Endothelial cell of umbilical vein (primary cell): ENCODE results near the gene TENT5C. TPM values are rescaled to one million over a fixed set of nuclear protein-coding genes. Genes with fewer than 3 reads are reported as not detected.

Experiments used
- BruUV-seq: library from RNA; stranded (reverse); fragments of 400-500 nt; replicated peaks from 2 replicates; lab custom pipeline; 2021; lab: Mats Ljungman, UMichigan
- CTCF ChIA-PET: fragments of 300-600, 350-600 bp; sonication (Branson Sonifier 250); formaldehyde crosslinking; loops from one replicate; lab custom pipeline; 2021; ENCODE audit warnings: antibody characterized with exemption, inconsistent platforms; lab: Charles Lee
- POLR2A ChIA-PET: fragments of 300-600, 350-600 bp; sonication (Branson Sonifier 250); formaldehyde crosslinking; loops from one replicate; lab custom pipeline; 2021; ENCODE audit warnings: antibody characterized with exemption, inconsistent platforms; lab: Charles Lee
- DNase-seq: peaks from one replicate; pipeline ENCODE4 v3.0.0-alpha.2; 2011; ENCODE audit warnings: low read depth, low spot score
- FAIRE-seq: peaks from 2 replicates; lab custom pipeline; 2011; peaks lifted over from hg19 to GRCh38; lab: Jason Lieb, UNC
- H2AFZ ChIP-seq: 2 replicates; pipeline ENCODE4 v1.6.0; 2012; ENCODE audit warnings: low read depth, low read length, control low read depth, inconsistent platforms
- H3K27ac ChIP-seq: 2 replicates; pipeline ENCODE4 v1.5.1; 2011; ENCODE audit warnings: low read depth, mild to moderate bottlenecking, control low read depth, low read length, moderate library complexity; ENCODE audit not compliant: insufficient read depth
- H3K27me3 ChIP-seq, 2 experiments: 2 replicates each; pipeline versions ENCODE4 v1.6.0 to v1.6.1; 2011; ENCODE audit warnings: low read length in 2 of 2, mixed read lengths in 1 of 2; ENCODE audit not compliant: control insufficient read depth in 2 of 2, insufficient read depth in 2 of 2
- H3K36me3 ChIP-seq, 2 experiments: 2 replicates in 1 of 2; 3 replicates in 1 of 2; pipeline ENCODE4 v1.5.1; 2011; ENCODE audit warnings: low read length in 2 of 2, mild to moderate bottlenecking in 1 of 2, moderate library complexity in 1 of 2; ENCODE audit not compliant: control insufficient read depth in 2 of 2, insufficient read depth in 2 of 2; ENCODE audit errors: extremely low read depth in 1 of 2
- H3K4me1 ChIP-seq: 3 replicates; pipeline ENCODE4 v1.5.1; 2011; ENCODE audit warnings: mild to moderate bottlenecking, low read length; ENCODE audit not compliant: control insufficient read depth, insufficient read depth; ENCODE audit errors: extremely low read depth
- H3K4me2 ChIP-seq: 2 replicates; pipeline ENCODE4 v1.6.1; 2011; ENCODE audit warnings: low read length, control low read depth, mixed read lengths; ENCODE audit not compliant: insufficient read depth
- H3K4me3 ChIP-seq, 3 experiments: fragments of 200-600 bp in 1 of 3; sonication (generic), shearing (Covaris generic) in 1 of 3; replicated peaks in 1 of 3; 2 replicates each; pipeline ENCODE4 v1.5.1; 2011 to 2016; ENCODE audit warnings: control low read depth in 3 of 3, low read length in 3 of 3, mild to moderate bottlenecking in 2 of 3, inconsistent platforms in 1 of 3, low read depth in 1 of 3, moderate library complexity in 1 of 3; ENCODE audit not compliant: insufficient read depth in 1 of 3
- H3K79me2 ChIP-seq: 2 replicates; pipeline ENCODE4 v1.6.0; 2012; ENCODE audit warnings: low read length, inconsistent platforms; ENCODE audit not compliant: control insufficient read depth, insufficient read depth
- H3K9ac ChIP-seq: replicated peaks from 2 replicates; pipeline ENCODE3; 2011; ENCODE audit warnings: low read length, control low read depth; ENCODE audit not compliant: insufficient read depth; ENCODE audit errors: extremely low read depth
- H3K9me1 ChIP-seq: replicated peaks from 3 replicates; pipeline ENCODE4 v1.6.0; 2011; ENCODE audit warnings: mild to moderate bottlenecking, low read length; ENCODE audit not compliant: control insufficient read depth, insufficient read depth; ENCODE audit errors: extremely low read depth
- H3K9me3 ChIP-seq: replicated peaks from 2 replicates; pipeline ENCODE4 v1.5.1; 2012; ENCODE audit warnings: low read length, inconsistent platforms; ENCODE audit not compliant: control insufficient read depth, insufficient read depth
- H4K20me1 ChIP-seq: replicated peaks from 2 replicates; pipeline ENCODE3; 2011; ENCODE audit warnings: mild to moderate bottlenecking, low read length; ENCODE audit not compliant: control insufficient read depth, insufficient read depth; ENCODE audit errors: extremely low read depth
- CTCF ChIP-seq, 2 donors: IDR thresholded peaks; 1 replicate in 1 of 2; 2 replicates in 1 of 2; pipeline ENCODE4 v1.5.1; 2011; ENCODE audit warnings: low read length in 2 of 2, mild to moderate bottlenecking in 2 of 2, moderate library complexity in 2 of 2, control low read depth in 1 of 2, inconsistent platforms in 1 of 2, low read depth in 1 of 2; ENCODE audit not compliant: insufficient read depth in 1 of 2; ENCODE audit errors: extremely low read depth in 1 of 2
- EZH2 ChIP-seq: IDR thresholded peaks from 2 replicates; pipeline ENCODE4 v1.6.1; 2012; ENCODE audit warnings: borderline replicate concordance, low read depth, mild to moderate bottlenecking, moderate library complexity, low read length, inconsistent platforms; ENCODE audit not compliant: severe bottlenecking
- FOS ChIP-seq: IDR thresholded peaks from 2 replicates; pipeline ENCODE4 v1.6.1; 2011; ENCODE audit warnings: mild to moderate bottlenecking, low read length, moderate library complexity, borderline replicate concordance; ENCODE audit not compliant: insufficient read depth
- GATA2 ChIP-seq: IDR thresholded peaks from 2 replicates; pipeline ENCODE4 v1.7.0; 2011; ENCODE audit warnings: low read depth, mild to moderate bottlenecking, moderate library complexity, mixed read lengths, low read length; ENCODE audit not compliant: insufficient read length, insufficient read depth
- JUN ChIP-seq: IDR thresholded peaks from 2 replicates; pipeline ENCODE4 v1.6.1; 2011; ENCODE audit warnings: borderline replicate concordance, low read depth; ENCODE audit not compliant: insufficient read length, insufficient read depth
- MYC ChIP-seq: IDR thresholded peaks from one replicate; pipeline ENCODE4 v1.6.1; 2011; ENCODE audit warnings: mild to moderate bottlenecking, low read depth, low read length
- POLR2A ChIP-seq: IDR thresholded peaks from 2 replicates; pipeline ENCODE4 v1.6.1; 2012; ENCODE audit warnings: low read depth, mild to moderate bottlenecking, control low read depth, low read length
- POLR2AphosphoS5 ChIP-seq: IDR thresholded peaks from 2 replicates; pipeline ENCODE4 v1.6.1; 2012; ENCODE audit warnings: low read depth, mild to moderate bottlenecking, control low read depth, low read length, moderate library complexity; ENCODE audit not compliant: insufficient read depth
- dilution Hi-C: fragments of 300-500 bp; cut with MboI; formaldehyde crosslinking; loops from one replicate; pipeline ENCODE4 v1.15.0; 2019; ENCODE audit warnings: low sequenced_read_pairs; ENCODE audit not compliant: extremely low pct_ligation_motif_present
- intact Hi-C: fragments of 100-400 bp; cut with micrococcal nuclease; formaldehyde crosslinking; loops from one replicate; pipeline ENCODE4 v1.10.0; 2022
- polyA plus RNA-seq, 4 experiments: library from polyadenylated mRNA; depleted of rRNA in 3 of 4; stranded (reverse) in 3 of 4; unstranded in 1 of 4; fragments of >200 nt; gene quantifications; 2 replicates each; pipeline versions ENCODE4 v1.2.1 to v1.2.3, GENCODE V29; 2011 to 2012; ENCODE audit warnings: missing spikeins in 1 of 4
- total RNA-seq: library from RNA; stranded (reverse); gene quantifications from 2 replicates; pipeline ENCODE4 v1.2.3, GENCODE V29; 2021
- TF ChIP-seq, protein P1 (sequence below): IDR thresholded peaks from 2 replicates; pipeline ENCODE4 v1.6.1; 2011; ENCODE audit not compliant: insufficient read depth, insufficient read length

TENT5C gene
- total and polyA plus RNA-seq, 2 donors (not counting 3 experiments of a cell fraction or from before 2014, with no cell fraction given): 0.06 to 0.22 TPM

GRCh38 chr1:117633936-117634335, 28.1 kb downstream of the TENT5C start:
- H3K27ac ChIP-seq: no peak overlapping the region
- H2AFZ ChIP-seq: no peak overlapping the region
- no peak for TF ChIP-seq CTCF (IDR thresholded peaks at IDR 0.05; ENCODE audit: extremely low read depth in 1 of 2, insufficient read depth in 1 of 2, low read depth in 1 of 2, low read length in 2 of 2)
- no peak for TF ChIP-seq MYC
- TF ChIP-seq, protein P1, sequence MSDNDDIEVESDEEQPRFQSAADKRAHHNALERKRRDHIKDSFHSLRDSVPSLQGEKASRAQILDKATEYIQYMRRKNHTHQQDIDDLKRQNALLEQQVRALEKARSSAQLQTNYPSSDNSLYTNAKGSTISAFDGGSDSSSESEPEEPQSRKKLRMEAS: no peak
- TF ChIP-seq FOS: no peak
- no peak for TF ChIP-seq POLR2AphosphoS5
- no peak for TF ChIP-seq JUN
- TF ChIP-seq GATA2: no peak
- no peak for TF ChIP-seq EZH2
- no peak for TF ChIP-seq POLR2A
- dilution Hi-C loops (no loop called here), intact Hi-C loops (no loop called here)
- CTCF ChIA-PET: interaction anchor here (0.5 to 1.2 kb wide), 2 partner anchors 23 to 99 kb away, joined by 3 read pairs; no protein-coding TSS in a partner anchor
- no peak overlapping the region for H3K9ac ChIP-seq
- no peaks in the 10 kb centered on the region for H3K27me3 ChIP-seq
- no peaks in the 10 kb centered on the region for H3K36me3 ChIP-seq
- POLR2A ChIA-PET: no interaction called here
- no peaks in the 10 kb centered on the region for H3K4me1 ChIP-seq
- no peak overlapping the region for H3K4me2 ChIP-seq
- DNase-seq (no peak), FAIRE-seq (no peak)
- H3K9me1 ChIP-seq: no peaks in the 10 kb centered on the region
- H3K79me2 ChIP-seq: no peaks in the 10 kb centered on the region
- H4K20me1 ChIP-seq: no peaks in the 10 kb centered on the region
- no peaks in the 10 kb centered on the region for H3K9me3 ChIP-seq
- no peak overlapping the region for H3K4me3 ChIP-seq
- BruUV-seq: no TSS peak
